GM19467 (cell line): ENCODE data around the gene OTOP2.
"Not testable (repeated sequence)": the region's sequence is repeated elsewhere in the genome, so short reads cannot be mapped to it uniquely, and the experiment has no call there.

ENCODE experiments used
- ATAC-seq: cut with Tn5 transposase; IDR thresholded peaks from one replicate; pipeline ENCODE4 v1.9.1; 2021; ENCODE audit warnings: mild to moderate bottlenecking, moderate library complexity; ENCODE audit not compliant: unreplicated experiment

Gene OTOP2

GRCh38 chr17:74969501-74969900, 45.4 kb downstream of the OTOP2 start:
- not testable (repeated sequence) for ATAC-seq

DNA sequence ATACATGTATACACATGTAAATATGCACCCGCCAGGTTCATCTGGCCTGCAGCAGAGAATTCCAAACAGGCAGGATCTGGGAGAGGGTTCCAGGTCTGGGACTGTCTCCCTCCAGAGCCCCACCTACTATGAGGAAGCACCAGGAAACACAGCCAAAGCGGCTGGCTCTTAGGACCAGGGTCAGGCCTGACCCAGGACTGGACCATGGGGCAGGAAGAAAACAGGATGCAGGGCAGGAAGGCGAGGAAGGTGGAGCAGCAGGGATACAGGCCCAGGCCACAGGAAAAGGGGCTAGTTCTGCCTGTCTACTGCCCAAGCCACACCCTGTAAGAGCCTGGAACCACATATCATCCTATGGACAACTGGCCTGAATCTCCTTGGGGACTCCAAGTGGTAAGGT, 46.3 kb downstream of the OTOP2 start:
- ATAC-seq, result no peak

DNA sequence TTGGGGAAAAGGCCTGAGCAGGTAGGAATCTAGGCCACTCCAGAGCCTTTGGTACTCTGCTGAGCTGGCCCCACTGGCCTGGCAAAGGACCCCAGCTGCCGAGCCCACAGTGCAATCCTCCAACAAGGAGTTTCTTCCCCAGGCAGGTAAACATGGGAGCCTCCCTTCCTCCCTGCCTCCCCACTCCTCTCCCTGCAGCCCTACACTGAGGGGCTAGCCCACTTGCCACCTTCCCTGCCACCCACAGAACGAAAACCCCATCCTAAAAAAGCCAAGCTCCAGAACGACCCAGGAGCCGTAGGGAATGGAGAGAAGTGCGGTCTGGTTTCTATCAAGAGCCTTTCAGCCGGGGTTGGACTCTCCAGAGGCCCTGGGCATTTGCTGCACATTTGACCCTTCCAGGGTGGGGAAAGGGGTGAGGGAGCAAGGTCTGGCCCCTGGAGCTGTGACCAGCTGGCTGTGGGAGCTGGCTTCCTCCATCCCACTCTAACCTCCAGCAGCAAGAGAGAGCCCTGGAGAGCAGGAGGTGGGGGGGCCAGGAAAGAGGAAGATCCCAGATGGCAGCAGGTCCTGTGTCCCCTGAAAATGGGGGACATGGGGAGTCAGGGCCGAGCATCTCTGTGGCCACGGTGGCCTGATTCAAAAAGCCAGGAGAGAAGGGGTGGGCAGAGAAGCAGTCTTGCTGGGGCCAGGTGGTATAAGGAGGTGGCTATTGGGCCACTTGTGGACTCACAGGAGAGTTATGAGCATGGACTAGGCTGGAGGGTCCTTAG, 47.2 kb downstream of the OTOP2 start:
- ATAC-seq, result no peak

GRCh38 chr17:74971842-74972106, 47.7 kb downstream of the OTOP2 start:
- ATAC-seq, result no peak

- ATAC-seq, result no peak
Observed at GRCh38 chr17:74972107-74972972, 48.3 kb downstream of the OTOP2 start, which contains the start of gene HID1. Gene HID1, minus strand, starts transcription at chr17:74972759. Its CDS starts 103 bp downstream, at chr17:74972656.

DNA sequence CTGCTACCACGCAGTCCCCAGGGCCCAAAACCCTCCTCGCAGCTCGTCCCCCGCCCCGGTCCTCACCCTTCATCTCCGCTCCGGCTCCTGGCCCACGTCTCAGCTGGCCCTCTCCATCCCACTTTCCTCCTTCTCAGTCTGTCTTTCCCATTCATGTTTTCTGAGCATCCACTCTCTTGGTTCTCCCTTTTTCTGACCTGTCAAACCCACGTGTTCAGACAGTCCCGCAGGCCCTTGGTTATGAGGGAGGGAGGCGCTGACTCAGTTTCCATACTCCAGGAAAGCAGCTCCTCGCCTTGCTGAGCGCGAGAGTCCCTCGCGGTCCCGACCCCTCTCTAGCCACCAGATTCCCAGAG, 48.9 kb downstream of the OTOP2 start:
- ATAC-seq, result no peak

DNA sequence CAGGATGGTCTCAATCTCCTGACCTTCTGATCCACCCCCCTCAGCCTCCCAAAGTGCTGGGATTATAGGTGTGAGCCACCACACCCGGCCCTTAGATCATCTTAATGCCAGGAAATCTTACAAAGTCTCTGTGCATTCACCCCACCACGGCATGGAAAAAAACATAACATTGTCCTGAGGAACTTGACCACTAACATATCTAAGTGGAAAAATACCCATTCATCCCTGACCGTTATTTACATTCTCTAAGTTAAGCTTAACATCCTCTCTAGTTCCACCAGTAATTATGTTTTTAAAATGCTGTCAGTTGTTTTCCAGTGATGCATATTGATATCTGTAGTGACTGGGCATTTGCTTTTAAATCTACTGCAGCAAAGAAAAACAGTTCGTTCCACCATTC, 51.9 kb downstream of the OTOP2 start:
- no peak for ATAC-seq

GRCh38 chr17:74977802-74978201, 53.7 kb downstream of the OTOP2 start:
- no peak for ATAC-seq

DNA sequence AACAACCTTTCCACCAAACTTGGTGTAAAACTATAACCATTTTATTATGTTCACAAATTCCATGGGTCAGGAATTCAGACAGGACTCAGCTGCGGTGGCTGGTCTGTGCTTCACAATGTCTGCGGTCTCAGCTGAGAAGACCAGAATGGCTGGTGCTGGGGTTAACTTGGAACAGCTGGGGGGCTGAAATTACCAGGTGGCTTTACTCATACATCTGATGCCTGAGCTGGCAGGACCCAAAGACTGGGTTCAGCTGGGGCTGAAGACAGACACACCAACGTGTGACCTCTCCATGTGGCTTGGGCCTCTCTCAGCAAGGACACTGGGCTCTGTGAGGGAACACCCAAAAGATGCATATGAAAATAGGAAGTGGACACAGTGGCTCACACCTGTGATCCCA, 54.2 kb downstream of the OTOP2 start:
- no peak for ATAC-seq

DNA sequence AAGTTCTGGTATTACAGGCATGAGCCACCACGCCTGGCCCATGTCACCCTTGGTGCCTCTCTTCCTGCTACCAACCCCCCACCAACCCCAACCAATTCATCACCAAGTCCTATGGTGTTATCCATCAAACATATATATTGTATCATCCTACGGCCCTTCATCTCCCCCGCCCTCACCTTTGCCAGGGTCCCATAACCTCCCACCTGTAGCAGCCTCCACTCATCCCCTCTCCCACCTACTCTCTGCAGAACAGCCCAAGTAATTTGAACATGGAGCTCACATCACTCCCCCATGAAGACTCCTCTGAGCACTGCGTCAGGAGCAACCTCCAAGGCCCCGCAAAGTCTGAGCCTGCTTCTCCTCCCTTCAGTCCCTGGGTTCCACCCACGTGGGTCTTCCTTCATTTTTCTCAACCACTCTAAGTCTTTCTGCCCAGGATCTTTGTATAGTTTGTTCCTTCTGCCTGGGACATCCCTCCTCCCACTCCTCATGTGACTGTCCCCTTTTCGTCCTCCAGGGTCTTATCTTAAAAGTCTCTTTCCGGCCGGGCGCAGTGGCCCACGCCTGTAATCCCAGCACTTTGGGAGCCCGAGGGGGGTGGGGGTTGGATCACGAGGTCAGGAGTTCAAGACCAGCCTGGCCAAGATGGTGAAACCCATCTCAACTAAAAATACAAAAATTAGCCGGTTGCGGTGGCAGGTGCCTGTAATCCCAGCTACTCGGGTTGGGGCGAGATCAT, 55.5 kb downstream of the OTOP2 start:
- ATAC-seq, result no peak

DNA sequence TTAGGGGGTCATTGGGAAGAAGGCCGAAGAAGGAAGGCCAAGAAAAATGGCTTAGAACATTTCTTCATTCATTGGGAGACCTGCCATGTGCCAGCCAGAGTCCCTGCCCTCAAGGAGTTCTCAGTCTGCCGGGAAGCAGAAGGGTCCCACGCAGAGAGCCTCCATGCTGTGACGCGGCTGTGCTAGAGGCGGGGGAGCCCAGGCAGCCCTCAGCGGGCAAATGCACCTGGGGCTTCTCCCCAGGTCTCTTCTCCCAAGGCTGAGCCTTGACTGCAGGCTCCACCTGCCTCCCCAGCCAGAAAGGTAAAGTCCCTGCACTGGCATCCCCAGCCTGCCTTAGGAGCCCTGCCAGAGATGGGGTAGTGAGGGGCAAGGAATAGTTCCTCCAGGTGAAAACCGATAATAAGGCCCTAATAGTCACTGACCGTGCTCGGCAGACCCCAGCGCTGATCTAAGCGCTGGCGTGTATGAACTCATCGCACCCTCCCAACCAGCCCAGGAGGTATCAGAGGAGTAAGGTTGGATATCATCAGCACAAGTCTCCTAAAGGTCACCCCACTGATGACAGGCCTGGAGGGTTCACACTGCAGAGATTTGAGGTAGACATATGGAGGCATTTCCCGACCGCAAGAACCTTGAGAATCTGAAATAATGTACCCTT, 57.4 kb downstream of the OTOP2 start:
- no peak for ATAC-seq

- no peak for ATAC-seq
Observed at GRCh38 chr17:74981979-74982662, 58.0 kb downstream of the OTOP2 start.

DNA sequence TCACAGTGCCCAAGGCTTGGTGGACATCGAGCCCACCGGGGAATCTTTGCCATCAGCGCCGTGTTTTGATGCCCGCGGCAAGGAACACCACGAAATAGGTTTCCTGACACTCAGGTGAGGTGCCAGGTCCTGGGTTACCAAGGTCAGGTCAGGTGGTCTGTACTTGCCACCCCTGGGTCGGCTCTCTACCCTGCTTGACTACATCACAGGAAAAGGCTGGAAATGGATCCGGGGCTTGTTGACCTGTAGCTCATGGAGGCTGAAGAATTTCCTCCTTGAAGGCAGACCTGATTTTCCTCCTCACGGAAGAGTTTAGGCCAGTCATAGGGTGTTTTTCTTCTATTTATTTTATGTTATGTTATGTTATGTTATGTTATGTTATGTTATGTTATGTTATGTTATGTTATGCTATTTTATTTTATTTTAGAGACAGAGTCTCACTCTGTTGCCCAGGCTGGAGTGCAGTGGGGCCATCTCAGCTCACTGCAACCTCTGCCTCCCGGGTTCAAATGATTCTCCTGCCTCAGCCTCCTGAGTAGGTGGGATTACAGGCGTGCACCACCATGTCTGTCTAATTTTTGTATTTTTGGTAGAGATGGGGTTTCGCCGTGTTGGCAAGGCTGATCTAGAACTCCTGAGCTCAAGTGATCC, 58.7 kb downstream of the OTOP2 start:
- not testable (repeated sequence) for ATAC-seq
